ENCODE data around the gene MYL6B.

MYL6B gene

GRCh38 chr12:56117778-56118687 lies 34.4 kb upstream of the MYL6B start, which contains the start of gene ZC3H10:
Gene ZC3H10 (plus strand): TSS chr12:56118266. CDS start chr12:56120563, 2,297 bp downstream.
- H3K9ac ChIP-seq: peak within 1 kb of the TSS; percentile 95
- H3K79me2 ChIP-seq (ENCODE audit: insufficient read depth, low read depth): peaks cover 15% of the 10 kb centered on the region
- peak within 1 kb of the TSS; percentile 73 for H3K4me3 ChIP-seq (IDR thresholded peaks at IDR 0.05; ENCODE audit: insufficient read depth, low read depth, low read length)
- H3K27me3 ChIP-seq (ENCODE audit: insufficient read depth, low read depth): no peaks in the 10 kb centered on the region
- H4K20me1 ChIP-seq (ENCODE audit: insufficient read depth): no peaks in the 10 kb centered on the region
- H3K4me2 ChIP-seq: peak within 1 kb of the TSS; percentile 80
- H2AFZ ChIP-seq (ENCODE audit: low read depth): peak within 1 kb of the TSS; percentile 54
- TF ChIP-seq CTCF (conservative IDR thresholded peaks at IDR 0.05; ENCODE audit: low read depth, low read length): peak; percentile 61; the same call in 1 of the 2 replicates
- H3K27ac ChIP-seq: peak within 1 kb of the TSS; percentile 93
- peaks cover 7% of the 10 kb centered on the region; the same call in 1 of the 2 replicates for H3K36me3 ChIP-seq (ENCODE audit: insufficient read depth)
- peaks cover 23% of the 10 kb centered on the region for H3K4me1 ChIP-seq (ENCODE audit: low read depth, poor library complexity, severe bottlenecking)

- H3K4me3 ChIP-seq (IDR thresholded peaks at IDR 0.05; ENCODE audit: insufficient read depth, low read depth, low read length): peak overlapping the region; percentile 73
- no peaks in the 10 kb centered on the region for H3K27me3 ChIP-seq (ENCODE audit: insufficient read depth, low read depth)
- H3K9ac ChIP-seq: peak overlapping the region; percentile 95; the same call in 1 of the 2 replicates
- peaks cover 4% of the 10 kb centered on the region; the same call in 1 of the 2 replicates for H3K36me3 ChIP-seq (ENCODE audit: insufficient read depth)
- no peak for TF ChIP-seq CTCF (conservative IDR thresholded peaks at IDR 0.05; ENCODE audit: low read depth, low read length)
- peak overlapping the region; percentile 54 for H2AFZ ChIP-seq (ENCODE audit: low read depth)
- H3K4me1 ChIP-seq (ENCODE audit: low read depth, poor library complexity, severe bottlenecking): peaks cover 23% of the 10 kb centered on the region
- peaks cover 15% of the 10 kb centered on the region for H3K79me2 ChIP-seq (ENCODE audit: insufficient read depth, low read depth)
- H4K20me1 ChIP-seq (ENCODE audit: insufficient read depth): no peaks in the 10 kb centered on the region
- H3K4me2 ChIP-seq: peak overlapping the region; percentile 79
- H3K27ac ChIP-seq: peak overlapping the region; percentile 93
These were observed 33.6 kb upstream of the MYL6B start for GRCh38 chr12:56118688-56119357.

GRCh38 chr12:56119361-56119796 lies 33.0 kb upstream of the MYL6B start:
- TF ChIP-seq CTCF (conservative IDR thresholded peaks at IDR 0.05; ENCODE audit: low read depth, low read length): peak; percentile 100
- Histone ChIP-seq H4K20me1 (ENCODE audit: insufficient read depth) (no peaks in the 10 kb centered on the region), H3K27me3 (ENCODE audit: insufficient read depth, low read depth) (no peaks in the 10 kb centered on the region), H3K36me3 (ENCODE audit: insufficient read depth) (peaks cover 4% of the 10 kb centered on the region; the same call in 1 of the 2 replicates), H3K4me3 (IDR thresholded peaks at IDR 0.05; ENCODE audit: insufficient read depth, low read depth, low read length) (peak overlapping the region; percentile 73), H3K27ac (peak overlapping the region; percentile 93), H3K4me1 (ENCODE audit: low read depth, poor library complexity, severe bottlenecking) (peaks cover 23% of the 10 kb centered on the region), H2AFZ (ENCODE audit: low read depth) (peak overlapping the region; percentile 54), H3K79me2 (ENCODE audit: insufficient read depth, low read depth) (peaks cover 15% of the 10 kb centered on the region), H3K4me2 (peak overlapping the region; percentile 79), H3K9ac (peak overlapping the region; percentile 95; the same call in 1 of the 2 replicates)

GRCh38 chr12:56120158-56120846 lies 32.1 kb upstream of the MYL6B start:
- Histone ChIP-seq H3K27ac (no peak overlapping the region), H3K27me3 (ENCODE audit: insufficient read depth, low read depth) (no peaks in the 10 kb centered on the region), H3K79me2 (ENCODE audit: insufficient read depth, low read depth) (peaks cover 15% of the 10 kb centered on the region), H3K36me3 (ENCODE audit: insufficient read depth) (peaks cover 4% of the 10 kb centered on the region; the same call in 1 of the 2 replicates), H3K4me3 (IDR thresholded peaks at IDR 0.05; ENCODE audit: insufficient read depth, low read depth, low read length) (no peak overlapping the region), H3K4me2 (peak overlapping the region; percentile 79; the same call in 1 of the 2 replicates), H3K9ac (no peak overlapping the region), H2AFZ (ENCODE audit: low read depth) (peak overlapping the region; percentile 54; the same call in 1 of the 2 replicates), H3K4me1 (ENCODE audit: low read depth, poor library complexity, severe bottlenecking) (peaks cover 23% of the 10 kb centered on the region), H4K20me1 (ENCODE audit: insufficient read depth) (no peaks in the 10 kb centered on the region)
- TF ChIP-seq CTCF (conservative IDR thresholded peaks at IDR 0.05; ENCODE audit: low read depth, low read length): no peak

All from KMS-11 (cell line).